OCI-LY7 (cell line): Measurements from ENCODE around the gene LTB4R. TPM values are rescaled to one million over a fixed set of nuclear protein-coding genes. Genes with fewer than 3 reads are reported as not detected.

ENCODE experiments used
- BruUV-seq: library from RNA; stranded (reverse); fragments of 400-500 nt; replicated peaks from 2 replicates; lab custom pipeline; 2021; lab: Mats Ljungman, UMichigan
- CTCF ChIA-PET: fragments of 300-600 bp; sonication (Branson Sonifier 250); formaldehyde crosslinking; loops from one replicate; lab custom pipeline; 2022; ENCODE audit warnings: antibody characterized with exemption; ENCODE audit not compliant: unreplicated experiment; lab: Charles Lee
- POLR2A ChIA-PET: fragments of 300-600 bp; sonication (Branson Sonifier 250); formaldehyde crosslinking; loops from one replicate; lab custom pipeline; 2022; ENCODE audit warnings: antibody characterized with exemption; lab: Charles Lee
- DNase-seq: peaks from one replicate; pipeline ENCODE4 v3.0.0-alpha.2; 2015; ENCODE audit warnings: low spot score
- H2AFZ ChIP-seq: fragments of 200-600 bp; sonication (generic), shearing (Covaris generic); 2 replicates; pipeline ENCODE4 v1.6.1; 2014; ENCODE audit warnings: mild to moderate bottlenecking, antibody characterized with exemption, low read length, moderate library complexity
- H3K27ac ChIP-seq: fragments of 200-600 bp; sonication (generic); 2 replicates; pipeline ENCODE4 v1.5.1; 2014; ENCODE audit warnings: mixed run types, low read depth, mild to moderate bottlenecking, moderate library complexity, low read length, inconsistent platforms; ENCODE audit not compliant: poor library complexity, severe bottlenecking
- H3K36me3 ChIP-seq: fragments of 200-600 bp; sonication (generic); 2 replicates; pipeline ENCODE4 v1.6.1; 2014; ENCODE audit warnings: mild to moderate bottlenecking, antibody characterized with exemption, low read length, moderate library complexity, mixed read lengths; ENCODE audit not compliant: insufficient read depth
- H3K4me1 ChIP-seq: fragments of 200-600 bp; sonication (generic); 2 replicates; pipeline ENCODE4 v1.5.1; 2014; ENCODE audit warnings: mild to moderate bottlenecking, low read length; ENCODE audit not compliant: insufficient read depth, poor library complexity, severe bottlenecking
- H3K4me2 ChIP-seq: fragments of 200-600 bp; sonication (generic); 2 replicates; pipeline ENCODE4 v1.6.1; 2014; ENCODE audit warnings: mild to moderate bottlenecking, low read length
- H3K4me3 ChIP-seq: fragments of 200-600 bp; sonication (generic); 2 replicates; pipeline ENCODE4 v1.5.1; 2014; ENCODE audit warnings: mild to moderate bottlenecking, low read depth, low read length; ENCODE audit not compliant: poor library complexity, severe bottlenecking
- H3K79me2 ChIP-seq: fragments of 200-600 bp; sonication (generic); 2 replicates; pipeline ENCODE4 v1.6.1; 2016; ENCODE audit warnings: low read depth, mild to moderate bottlenecking, low read length, moderate library complexity, mixed read lengths; ENCODE audit not compliant: insufficient read depth
- H3K9me2 ChIP-seq: fragments of 200-600 bp; sonication (generic); 2 replicates; pipeline ENCODE4 v1.6.1; 2016; ENCODE audit warnings: mild to moderate bottlenecking, low read length, mixed read lengths; ENCODE audit not compliant: insufficient read depth
- H3K9me3 ChIP-seq: fragments of 200-600 bp; sonication (generic); 2 replicates; pipeline ENCODE4 v1.6.1; 2014; ENCODE audit warnings: mild to moderate bottlenecking, mixed run types, low read length, mixed read lengths
- H4K20me1 ChIP-seq: fragments of 200-600 bp; sonication (generic); 2 replicates; pipeline ENCODE4 v1.6.1; 2014; ENCODE audit warnings: mild to moderate bottlenecking, antibody characterized with exemption, low read length, moderate library complexity, mixed read lengths; ENCODE audit not compliant: insufficient read depth
- CTCF ChIP-seq: fragments of 200-600 bp; sonication (generic); conservative IDR thresholded peaks from 2 replicates; pipeline ENCODE4 v1.5.1; 2014; ENCODE audit warnings: mild to moderate bottlenecking, antibody characterized with exemption, low read length, moderate library complexity, mixed read lengths
- EZH2phosphoT487 ChIP-seq: fragments of 200-600 bp; sonication (generic); IDR thresholded peaks from 2 replicates; pipeline ENCODE4 v1.6.1; 2018; ENCODE audit warnings: low read depth, borderline replicate concordance, mild to moderate bottlenecking, mixed run types, antibody characterized with exemption, low read length, moderate library complexity, mixed read lengths
- intact Hi-C: fragments of 100-400 bp; cut with micrococcal nuclease; formaldehyde crosslinking; loops from one replicate; pipeline ENCODE4 v1.10.0; 2022; ENCODE audit not compliant: unreplicated experiment
- total RNA-seq, 2 experiments: library from RNA; depleted of rRNA in 1 of 2; stranded (reverse); fragments of >200 nt in 1 of 2; shearing (Covaris generic) in 1 of 2; gene quantifications; 2 replicates each; pipeline ENCODE4 v1.2.3, GENCODE V29; 2014 to 2022

The LTB4R gene
- total RNA-seq, 2 experiments from 2014 or later, result 15.8 to 28.3 TPM

DNA sequence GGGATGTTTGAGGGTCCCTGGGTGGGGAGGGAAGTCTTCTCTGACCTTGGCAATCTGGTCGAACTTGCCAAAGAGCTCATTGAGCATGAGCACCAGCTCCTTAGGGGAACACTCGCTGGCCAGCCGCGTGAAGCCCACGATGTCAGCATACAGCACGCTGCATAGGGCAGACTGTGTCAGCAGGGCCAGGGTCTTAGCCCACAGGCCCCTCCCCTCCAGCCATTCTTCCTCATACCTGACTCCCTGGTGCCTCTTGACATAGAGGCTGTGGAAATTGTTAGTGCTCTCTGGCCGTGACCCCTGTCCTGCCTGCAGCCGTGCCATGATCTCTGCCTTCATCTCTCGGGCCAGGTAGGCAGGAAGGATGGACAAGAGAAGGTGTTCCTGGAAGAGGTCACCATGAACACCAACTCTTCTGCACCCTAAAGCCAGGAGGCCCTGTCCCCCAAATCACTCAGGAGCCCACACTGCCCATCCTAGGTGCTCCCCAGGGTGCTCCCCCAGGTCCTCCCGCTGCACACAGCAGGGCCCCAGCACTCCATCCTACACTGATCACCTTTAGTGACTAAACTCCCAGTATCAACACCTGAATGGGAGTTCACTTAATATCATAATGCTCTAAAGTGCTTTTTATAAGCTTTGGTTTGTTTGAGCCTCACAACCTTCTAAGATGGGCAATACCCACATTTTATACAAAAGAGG, 19.8 kb downstream of the LTB4R start:
- Histone ChIP-seq H3K4me3 (no peak overlapping the region), H3K4me2 (no peak overlapping the region), H3K9me3 (no peaks in the 10 kb centered on the region), H4K20me1 (no peaks in the 10 kb centered on the region), H3K36me3 (no peaks in the 10 kb centered on the region), H3K9me2 (no peaks in the 10 kb centered on the region), H3K79me2 (no peaks in the 10 kb centered on the region), H2AFZ (no peak overlapping the region), H3K4me1 (peaks cover 30% of the 10 kb centered on the region), H3K27ac (no peak overlapping the region)
- no peak for DNase-seq
- CTCF ChIA-PET, result no interaction called here
- BruUV-seq, result no TSS peak
- POLR2A ChIA-PET, result no interaction called here
- TF ChIP-seq EZH2phosphoT487, result no peak
- TF ChIP-seq CTCF, result no peak
- intact Hi-C loops, result loop anchor here (10.0 kb wide), 1 partner anchor 344 kb away; no protein-coding TSS in a partner anchor

- no peaks in the 10 kb centered on the region for H3K9me3 ChIP-seq
- H3K79me2 ChIP-seq, result no peaks in the 10 kb centered on the region
- H3K9me2 ChIP-seq, result no peaks in the 10 kb centered on the region
- no peak overlapping the region for H3K4me3 ChIP-seq
- H3K4me1 ChIP-seq, result peaks cover 30% of the 10 kb centered on the region
- no peak overlapping the region for H3K27ac ChIP-seq
- no peaks in the 10 kb centered on the region for H3K36me3 ChIP-seq
- BruUV-seq, result no TSS peak
- no peaks in the 10 kb centered on the region for H4K20me1 ChIP-seq
- peak overlapping the region; percentile 70; the same call in 1 of the 2 replicates for H3K4me2 ChIP-seq
- TF ChIP-seq EZH2phosphoT487 (no peak), CTCF (no peak)
- intact Hi-C loops, result loop anchor here (1.0 to 10.0 kb wide), 2 partner anchors 88 to 343 kb away; no protein-coding TSS in a partner anchor
- ChIA-PET POLR2A (interaction anchor here (0.5 to 1.2 kb wide), 3 partner anchors 23 to 57 kb away, joined by 3 to 7 read pairs (median 6); no protein-coding TSS in a partner anchor), CTCF (interaction anchor here (0.6 to 3.0 kb wide), 3 partner anchors 32 to 105 kb away, joined by 3 to 26 read pairs (median 16); partner anchors contain the start of gene KHNYN)
- no peak for DNase-seq
- no peak overlapping the region for H2AFZ ChIP-seq
Measured at GRCh38 chr14:24331731-24332267, 20.5 kb downstream of the LTB4R start.
